NB4 (cell line): ENCODE measurements around the gene ZNF574.

Source experiments
- MYC ChIP-seq: IDR thresholded peaks from 2 replicates; pipeline ENCODE4 v1.6.1; 2011; ENCODE audit warnings: low read depth, low read length
- POLR2A ChIP-seq: IDR thresholded peaks from 2 replicates; pipeline ENCODE4 v1.6.1; 2011; ENCODE audit warnings: mild to moderate bottlenecking; ENCODE audit not compliant: insufficient read length; ENCODE audit errors: extremely low read depth
- TF ChIP-seq, protein P1 (sequence below): IDR thresholded peaks from one replicate; pipeline ENCODE4 v1.5.1; 2012; ENCODE audit warnings: low read depth, low read length
- TF ChIP-seq, protein P2 (sequence below): IDR thresholded peaks from 2 replicates; pipeline ENCODE4 v1.6.1; 2011; ENCODE audit warnings: low read depth, low read length

DNA sequence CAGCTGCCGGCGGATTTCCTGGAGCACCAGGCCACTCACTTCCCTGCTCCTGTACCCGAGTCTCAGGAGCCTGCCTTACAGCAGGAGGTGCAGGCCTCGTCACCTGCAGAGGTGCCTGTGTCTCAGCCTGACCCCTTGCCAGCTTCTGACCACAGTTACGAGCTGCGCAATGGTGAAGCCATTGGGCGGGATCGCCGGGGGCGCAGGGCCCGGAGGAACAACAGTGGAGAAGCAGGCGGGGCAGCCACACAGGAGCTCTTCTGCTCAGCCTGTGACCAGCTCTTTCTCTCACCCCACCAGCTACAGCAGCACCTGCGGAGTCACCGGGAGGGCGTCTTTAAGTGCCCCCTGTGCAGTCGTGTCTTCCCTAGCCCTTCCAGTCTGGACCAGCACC lies 3.3 kb downstream of the ZNF574 start:
- TF ChIP-seq, protein P1, sequence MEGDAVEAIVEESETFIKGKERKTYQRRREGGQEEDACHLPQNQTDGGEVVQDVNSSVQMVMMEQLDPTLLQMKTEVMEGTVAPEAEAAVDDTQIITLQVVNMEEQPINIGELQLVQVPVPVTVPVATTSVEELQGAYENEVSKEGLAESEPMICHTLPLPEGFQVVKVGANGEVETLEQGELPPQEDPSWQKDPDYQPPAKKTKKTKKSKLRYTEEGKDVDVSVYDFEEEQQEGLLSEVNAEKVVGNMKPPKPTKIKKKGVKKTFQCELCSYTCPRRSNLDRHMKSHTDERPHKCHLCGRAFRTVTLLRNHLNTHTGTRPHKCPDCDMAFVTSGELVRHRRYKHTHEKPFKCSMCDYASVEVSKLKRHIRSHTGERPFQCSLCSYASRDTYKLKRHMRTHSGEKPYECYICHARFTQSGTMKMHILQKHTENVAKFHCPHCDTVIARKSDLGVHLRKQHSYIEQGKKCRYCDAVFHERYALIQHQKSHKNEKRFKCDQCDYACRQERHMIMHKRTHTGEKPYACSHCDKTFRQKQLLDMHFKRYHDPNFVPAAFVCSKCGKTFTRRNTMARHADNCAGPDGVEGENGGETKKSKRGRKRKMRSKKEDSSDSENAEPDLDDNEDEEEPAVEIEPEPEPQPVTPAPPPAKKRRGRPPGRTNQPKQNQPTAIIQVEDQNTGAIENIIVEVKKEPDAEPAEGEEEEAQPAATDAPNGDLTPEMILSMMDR, result no peak
- TF ChIP-seq POLR2A (no peak), MYC (no peak)
- TF ChIP-seq, protein P2, sequence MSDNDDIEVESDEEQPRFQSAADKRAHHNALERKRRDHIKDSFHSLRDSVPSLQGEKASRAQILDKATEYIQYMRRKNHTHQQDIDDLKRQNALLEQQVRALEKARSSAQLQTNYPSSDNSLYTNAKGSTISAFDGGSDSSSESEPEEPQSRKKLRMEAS, result no peak
